ENCODE results near the gene DDX18.
"Not testable (repeated sequence)": the region's sequence is repeated elsewhere in the genome, so short reads cannot be mapped to it uniquely, and the experiment has no call there.

The DDX18 gene

DNA sequence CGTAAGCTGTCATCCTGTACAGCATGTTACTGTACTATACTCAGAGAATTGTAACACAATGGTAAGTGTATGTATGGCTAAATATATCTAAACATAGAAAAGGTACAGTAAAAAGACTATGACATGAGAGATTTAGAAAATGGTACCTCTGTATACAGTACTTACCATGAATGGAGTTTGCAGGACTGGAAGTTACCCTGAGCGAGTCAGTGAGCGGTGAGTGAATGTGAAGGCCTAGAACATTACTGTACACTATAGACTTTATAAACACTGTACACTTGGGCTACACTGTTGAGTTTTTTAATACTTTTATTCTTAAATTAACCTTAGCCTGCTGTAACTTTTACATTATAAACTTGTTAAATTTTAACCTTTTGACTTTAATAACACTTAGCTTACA lies 1.5 kb downstream of the DDX18 start:
- in situ Hi-C loops (cut with HindIII; ENCODE audit: low pct_unique_long_range_greater_than_20kb, low sequenced_read_pairs), result no loop called here
- DNase-seq (ENCODE audit: low read depth in 1 of 2, low spot score in 1 of 2), result no peak
- no peak for TF ChIP-seq JUND (IDR thresholded peaks at IDR 0.05; ENCODE audit: low read depth)

DNA sequence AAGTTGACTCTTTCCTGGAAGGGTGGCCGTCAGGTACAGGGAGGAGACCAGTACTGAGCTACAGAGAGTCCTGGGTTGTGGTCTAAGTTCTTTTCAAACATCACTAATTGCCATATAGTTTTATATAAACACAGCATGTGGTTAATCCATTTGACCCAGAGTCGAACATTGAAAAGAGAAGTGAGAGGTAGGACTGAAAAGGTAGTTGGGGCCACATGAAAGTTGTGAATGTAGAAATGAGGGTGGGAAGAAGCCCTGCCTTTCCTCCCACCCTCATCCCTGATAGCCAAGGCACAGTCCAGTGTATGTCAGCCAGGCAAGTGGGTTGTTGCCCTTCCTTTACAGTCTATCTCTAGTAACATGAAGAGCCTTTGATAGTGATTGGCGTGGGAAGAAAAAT lies 4.4 kb downstream of the DDX18 start:
- no peak for DNase-seq (ENCODE audit: low read depth in 1 of 2, low spot score in 1 of 2)
- in situ Hi-C loops (cut with HindIII; ENCODE audit: low pct_unique_long_range_greater_than_20kb, low sequenced_read_pairs), result no loop called here
- no peak for TF ChIP-seq JUND (IDR thresholded peaks at IDR 0.05; ENCODE audit: low read depth)

DNA sequence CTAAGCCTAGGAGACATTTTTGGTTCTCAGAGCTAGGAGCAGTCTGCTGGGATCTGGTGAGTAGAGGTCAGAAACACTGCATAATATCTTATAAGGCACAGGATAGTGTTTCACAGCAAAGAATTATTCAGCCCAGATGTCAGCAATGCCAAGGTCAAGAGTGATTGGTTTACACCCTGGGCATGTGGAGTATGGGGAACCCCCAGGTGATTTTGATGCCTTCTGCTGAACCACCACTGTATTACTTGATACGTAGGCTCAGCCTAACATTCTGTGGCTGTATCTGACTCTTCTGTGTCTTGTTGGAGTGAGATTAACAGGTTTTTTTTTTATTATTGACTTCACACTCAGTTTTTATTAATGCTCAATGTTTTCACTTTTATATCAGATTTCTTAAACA lies 6.0 kb downstream of the DDX18 start:
- in situ Hi-C loops (cut with HindIII; ENCODE audit: low pct_unique_long_range_greater_than_20kb, low sequenced_read_pairs), result no loop called here

DNA sequence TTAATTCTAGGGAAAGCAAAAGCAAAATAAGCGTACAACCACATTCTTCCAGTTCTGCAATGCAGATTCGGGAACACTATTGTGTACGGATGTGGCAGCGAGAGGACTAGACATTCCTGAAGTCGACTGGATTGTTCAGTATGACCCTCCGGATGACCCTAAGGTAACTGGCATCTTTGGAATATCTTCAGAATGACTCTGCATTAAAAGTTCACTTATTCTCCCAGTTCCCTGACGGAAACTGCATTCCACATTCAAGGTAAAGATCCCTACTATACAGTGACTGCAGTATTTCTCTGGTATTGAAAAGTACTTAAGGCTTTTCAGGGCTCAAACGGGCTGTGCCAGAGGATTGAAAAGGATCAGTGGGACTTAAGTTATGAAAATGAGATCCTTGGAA lies 10.9 kb downstream of the DDX18 start:
- no peak for DNase-seq (ENCODE audit: low read depth in 1 of 2, low spot score in 1 of 2)
- in situ Hi-C loops (cut with HindIII; ENCODE audit: low pct_unique_long_range_greater_than_20kb, low sequenced_read_pairs), result no loop called here
- no peak for TF ChIP-seq JUND (IDR thresholded peaks at IDR 0.05; ENCODE audit: low read depth)

More for the DNA sequence above, 6.0 kb downstream of the DDX18 start:
- no peak for TF ChIP-seq JUND (IDR thresholded peaks at IDR 0.05; ENCODE audit: low read depth)
- DNase-seq (ENCODE audit: low read depth in 1 of 2, low spot score in 1 of 2), result no peak

DNA sequence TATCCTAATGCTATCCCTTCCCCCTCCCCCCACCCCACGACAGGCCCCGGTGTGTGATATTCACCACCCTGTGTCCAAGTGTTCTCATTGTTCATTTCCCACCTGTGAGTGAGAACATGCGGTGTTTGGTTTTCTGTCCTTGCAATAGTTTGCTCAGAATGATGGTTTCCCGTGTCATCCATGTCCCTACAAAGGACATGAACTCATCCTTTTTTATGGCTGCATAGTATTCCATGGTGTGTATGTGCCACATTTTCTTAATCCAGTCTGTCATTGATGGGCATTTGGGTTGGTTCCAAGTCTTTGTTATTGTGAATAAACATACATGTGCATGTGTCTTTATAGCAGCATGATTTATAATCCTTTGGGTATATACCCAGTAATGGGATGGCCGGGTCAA lies 13.0 kb downstream of the DDX18 start:
- DNase-seq (ENCODE audit: low read depth in 1 of 2, low spot score in 1 of 2); in situ Hi-C loops (cut with HindIII; ENCODE audit: low pct_unique_long_range_greater_than_20kb, low sequenced_read_pairs): not testable (repeated sequence)

DNA sequence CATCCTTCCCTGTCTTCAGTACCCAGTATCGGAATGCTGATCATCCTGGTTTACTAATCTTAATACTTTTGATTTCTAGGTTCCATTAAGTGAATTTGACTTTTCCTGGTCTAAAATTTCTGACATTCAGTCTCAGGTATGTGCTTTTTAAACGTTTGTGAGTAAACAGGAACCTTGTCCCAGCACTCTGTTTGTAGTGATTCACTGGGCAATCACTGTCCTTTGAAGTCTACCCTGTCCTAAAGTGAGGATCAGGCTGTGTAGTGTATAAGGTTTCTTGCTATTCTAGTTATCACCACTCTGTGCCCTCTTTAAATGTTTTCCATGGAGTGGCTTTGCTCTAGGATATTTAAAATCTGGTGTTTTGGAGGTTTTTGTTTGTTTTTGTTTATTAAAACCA lies 14.4 kb downstream of the DDX18 start:
- DNase-seq (ENCODE audit: low read depth in 1 of 2, low spot score in 1 of 2), result no peak
- in situ Hi-C loops (cut with HindIII; ENCODE audit: low pct_unique_long_range_greater_than_20kb, low sequenced_read_pairs), result no loop called here

DNA sequence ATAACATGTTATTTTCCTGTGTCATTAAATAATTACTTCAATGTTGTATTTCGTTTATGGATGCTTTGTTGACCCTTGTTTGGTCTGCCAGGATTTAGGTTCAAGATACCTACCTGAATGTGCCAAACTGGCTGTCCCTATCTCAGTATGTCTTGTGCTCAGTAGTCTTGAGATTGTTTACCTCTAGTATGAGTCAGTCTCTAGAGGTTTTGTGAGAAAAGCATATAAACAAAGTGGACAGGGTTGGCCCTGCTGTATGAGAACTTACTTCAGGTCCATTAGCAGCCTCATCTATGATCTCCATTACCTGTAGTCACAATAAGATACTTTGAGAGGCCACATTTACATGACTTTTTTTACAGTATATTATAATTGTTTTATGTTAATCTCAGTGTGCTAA lies 17.8 kb downstream of the DDX18 start:
- no peak for DNase-seq (ENCODE audit: low read depth in 1 of 2, low spot score in 1 of 2)
- TF ChIP-seq JUND (IDR thresholded peaks at IDR 0.05; ENCODE audit: low read depth), result no peak
- in situ Hi-C loops (cut with HindIII; ENCODE audit: low pct_unique_long_range_greater_than_20kb, low sequenced_read_pairs), result no loop called here

More for the DNA sequence above, 14.4 kb downstream of the DDX18 start:
- TF ChIP-seq JUND (IDR thresholded peaks at IDR 0.05; ENCODE audit: low read depth), result no peak

DNA sequence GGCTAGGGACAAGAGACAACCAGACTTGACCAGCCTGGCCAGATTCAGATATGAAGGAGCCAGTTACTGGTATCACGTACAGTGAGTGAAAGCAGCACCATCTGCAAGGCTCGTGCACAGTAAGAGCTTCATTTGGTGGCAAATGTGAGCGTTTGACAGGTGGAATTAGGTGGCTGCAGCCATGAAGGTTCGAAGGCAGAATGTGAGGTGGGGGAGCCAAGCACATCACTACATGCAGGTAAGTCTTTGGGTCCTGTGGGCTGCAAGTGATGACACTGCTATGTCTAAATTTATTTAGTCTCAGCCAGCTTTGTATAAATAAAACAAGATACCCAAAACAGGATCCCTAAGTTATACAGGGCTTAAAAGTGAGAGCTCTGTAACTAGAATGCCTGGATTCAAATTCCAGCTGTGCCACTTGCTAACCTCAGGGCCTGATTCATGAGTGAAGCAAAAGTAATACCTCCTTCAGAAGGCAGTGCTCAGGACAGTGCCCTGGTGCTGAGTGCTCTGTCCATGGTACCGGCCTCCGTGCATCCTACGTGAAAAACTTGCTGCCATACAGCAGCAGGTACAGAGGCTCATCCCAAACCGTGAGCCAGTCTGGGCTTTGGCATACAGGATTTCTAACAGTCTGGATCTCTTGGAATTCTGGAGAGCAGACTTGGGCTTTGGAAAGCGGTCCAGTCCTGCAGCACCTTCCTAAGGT lies 18.6 kb downstream of the DDX18 start:
- no peak for TF ChIP-seq JUND (IDR thresholded peaks at IDR 0.05; ENCODE audit: low read depth)
- DNase-seq (ENCODE audit: low read depth in 1 of 2, low spot score in 1 of 2), result peak; percentile 20 to 61
- in situ Hi-C loops (cut with HindIII; ENCODE audit: low pct_unique_long_range_greater_than_20kb, low sequenced_read_pairs), result no loop called here

DNA sequence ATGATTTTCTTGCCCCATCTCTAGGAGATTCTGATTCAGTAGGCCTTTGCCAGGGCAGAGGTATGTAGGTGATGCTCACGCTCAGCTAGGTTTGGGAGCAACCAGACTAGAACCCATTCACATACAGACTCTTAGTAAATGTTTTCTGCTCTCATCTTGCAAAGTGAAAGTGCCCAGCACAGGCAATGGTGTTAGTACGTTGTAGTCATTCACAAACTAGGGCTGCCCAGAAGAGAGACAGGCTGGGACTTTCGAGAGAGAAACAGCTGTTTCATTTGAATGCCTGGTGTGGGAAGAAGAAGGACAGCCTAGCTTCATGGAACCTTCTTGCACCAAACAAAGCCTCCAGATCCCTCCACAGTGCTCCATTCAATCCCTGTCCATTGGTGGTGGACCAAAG lies 19.4 kb downstream of the DDX18 start:
- DNase-seq (ENCODE audit: low read depth in 1 of 2, low spot score in 1 of 2), result no peak
- no peak for TF ChIP-seq JUND (IDR thresholded peaks at IDR 0.05; ENCODE audit: low read depth)
- in situ Hi-C loops (cut with HindIII; ENCODE audit: low pct_unique_long_range_greater_than_20kb, low sequenced_read_pairs), result no loop called here

DNA sequence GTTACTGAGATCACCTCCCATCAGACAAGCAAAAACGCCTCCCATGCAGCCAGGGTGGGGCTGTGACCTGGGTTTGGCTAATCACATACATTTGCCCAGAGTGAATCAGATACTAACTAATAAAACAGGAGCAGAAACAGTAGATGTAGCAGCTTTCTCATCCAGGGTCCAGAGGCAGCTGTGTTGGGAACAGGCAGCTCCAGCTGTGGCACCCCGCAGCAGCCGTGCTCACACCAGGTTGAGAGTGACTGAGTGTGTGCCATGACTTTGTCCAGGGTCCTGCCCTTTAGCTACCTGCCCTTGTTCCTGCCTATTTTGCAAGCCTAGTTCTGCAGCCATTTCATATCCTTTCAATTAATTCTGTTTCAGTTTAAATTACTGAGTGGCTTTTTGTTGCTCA lies 20.5 kb downstream of the DDX18 start:
- no peak for DNase-seq (ENCODE audit: low read depth in 1 of 2, low spot score in 1 of 2)
- TF ChIP-seq JUND (IDR thresholded peaks at IDR 0.05; ENCODE audit: low read depth), result no peak
- in situ Hi-C loops (cut with HindIII; ENCODE audit: low pct_unique_long_range_greater_than_20kb, low sequenced_read_pairs), result no loop called here

DNA sequence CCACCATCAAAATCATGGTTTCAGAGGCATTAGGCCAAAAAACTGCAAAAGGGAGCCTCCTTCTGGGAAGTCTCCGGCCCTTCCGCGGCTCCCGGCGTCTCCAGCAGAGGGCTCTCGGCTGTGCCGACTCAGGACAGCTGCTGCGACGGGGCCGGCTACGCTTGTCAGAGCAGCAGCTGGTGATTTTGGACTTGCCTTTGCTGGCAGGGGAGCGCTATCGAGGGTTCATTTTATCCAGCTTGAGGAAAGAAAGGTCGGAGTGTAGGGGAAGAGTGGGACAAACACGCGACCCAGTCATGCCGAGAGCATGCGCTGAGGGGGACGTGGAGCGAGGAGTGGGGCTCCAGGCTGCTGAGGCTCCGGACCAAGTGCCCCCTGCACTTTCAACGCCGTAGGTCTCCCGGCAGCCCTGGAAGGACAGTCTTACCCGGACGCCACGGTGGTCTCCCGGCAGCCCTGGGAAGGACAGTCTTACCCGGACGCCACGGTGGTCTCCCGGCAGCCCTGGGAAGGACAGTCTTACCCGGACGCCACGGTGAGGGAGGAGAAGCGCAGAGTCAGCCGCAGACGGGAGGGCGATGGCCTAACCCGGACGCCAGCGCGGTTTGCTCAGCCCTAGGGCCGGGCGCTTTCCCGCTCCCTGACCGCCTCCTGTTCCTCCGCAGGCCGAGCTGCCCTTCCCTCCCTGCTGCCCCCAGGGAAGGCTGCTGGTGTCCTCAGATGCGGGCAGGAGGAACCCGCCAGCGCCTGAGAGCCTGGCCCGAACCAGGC lies 21.7 kb downstream of the DDX18 start:
- TF ChIP-seq JUND (IDR thresholded peaks at IDR 0.05; ENCODE audit: low read depth), result no peak
- in situ Hi-C loops (cut with HindIII; ENCODE audit: low pct_unique_long_range_greater_than_20kb, low sequenced_read_pairs), result no loop called here
- peak; percentile 11 to 31 for DNase-seq (ENCODE audit: low read depth in 1 of 2, low spot score in 1 of 2)

DNA sequence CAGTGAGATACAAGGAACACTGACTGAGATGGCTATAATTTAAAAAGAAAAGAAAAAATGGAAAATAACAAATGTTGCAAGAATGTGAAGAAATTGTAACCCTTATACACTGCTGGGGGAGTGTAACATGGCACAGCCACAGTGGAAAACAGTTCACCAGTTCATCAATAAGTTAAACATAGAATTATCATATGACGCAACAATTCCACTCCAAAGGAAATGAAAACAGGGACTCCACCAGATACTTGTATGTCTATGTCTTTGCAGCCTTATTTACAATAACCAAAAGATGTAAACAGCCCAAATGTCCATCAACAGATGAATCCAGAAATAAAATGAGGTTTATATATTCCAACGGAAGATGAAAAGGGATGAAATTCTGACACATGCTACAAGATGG lies 30.8 kb downstream of the DDX18 start:
- no peak for DNase-seq (ENCODE audit: low read depth in 1 of 2, low spot score in 1 of 2)
- in situ Hi-C loops (cut with HindIII; ENCODE audit: low pct_unique_long_range_greater_than_20kb, low sequenced_read_pairs), result no loop called here
- TF ChIP-seq JUND (IDR thresholded peaks at IDR 0.05; ENCODE audit: low read depth), result no peak

DNA sequence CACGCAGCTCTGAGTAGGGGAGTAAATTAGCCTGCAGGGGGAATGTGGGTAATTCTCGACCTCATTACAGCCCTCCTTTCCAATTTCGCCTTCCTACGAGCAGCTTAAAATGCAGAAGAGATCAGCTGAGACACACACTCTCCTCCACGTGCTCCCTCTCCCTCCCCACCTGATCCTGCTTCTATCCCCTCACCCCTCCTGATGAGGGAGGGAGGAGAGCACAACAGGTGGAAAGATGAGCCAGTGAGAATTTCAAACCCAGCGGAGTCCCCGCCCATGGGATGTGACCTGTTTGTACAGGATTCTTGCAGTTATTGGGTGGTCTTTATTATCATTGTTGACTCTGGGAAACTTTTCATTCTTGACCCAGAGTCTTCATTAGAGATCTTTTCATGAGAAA lies 35.5 kb downstream of the DDX18 start:
- no peak for TF ChIP-seq JUND (IDR thresholded peaks at IDR 0.05; ENCODE audit: low read depth)
- no peak for DNase-seq (ENCODE audit: low read depth in 1 of 2, low spot score in 1 of 2)
- in situ Hi-C loops (cut with HindIII; ENCODE audit: low pct_unique_long_range_greater_than_20kb, low sequenced_read_pairs), result no loop called here
